ENCODE data around the gene SPZ1.
"Not testable (repeated sequence)": the region's sequence is repeated elsewhere in the genome, so short reads cannot be mapped to it uniquely, and the experiment has no call there.

SPZ1 gene

GRCh38 chr5:80319702-80320101, at the start of gene SPZ1:
SPZ1 (plus strand) TSS chr5:80320002; CDS start chr5:80320216, 214 bp downstream.
- DNase-seq = no peak

DNA sequence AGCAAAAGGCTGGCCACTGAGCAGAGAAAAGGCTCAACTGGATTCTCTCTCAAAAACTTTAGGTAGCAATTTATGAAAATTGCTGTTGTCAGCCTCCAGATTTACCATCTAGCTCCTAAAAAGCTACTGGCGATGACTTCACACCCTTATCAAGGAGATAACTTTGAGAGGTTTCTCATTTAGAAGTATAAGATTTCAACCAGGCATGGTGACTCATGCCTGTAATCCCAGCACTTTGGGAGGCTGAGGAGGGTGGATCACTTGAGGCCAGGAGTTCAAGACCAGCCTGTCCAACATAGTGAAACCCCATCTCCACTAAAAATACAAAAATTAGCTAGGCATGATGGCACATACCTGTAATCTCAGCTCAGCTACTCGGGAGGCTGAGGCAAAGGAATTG, 49.3 kb upstream of the SPZ1 start:
- DNase-seq = not testable (repeated sequence)

DNA sequence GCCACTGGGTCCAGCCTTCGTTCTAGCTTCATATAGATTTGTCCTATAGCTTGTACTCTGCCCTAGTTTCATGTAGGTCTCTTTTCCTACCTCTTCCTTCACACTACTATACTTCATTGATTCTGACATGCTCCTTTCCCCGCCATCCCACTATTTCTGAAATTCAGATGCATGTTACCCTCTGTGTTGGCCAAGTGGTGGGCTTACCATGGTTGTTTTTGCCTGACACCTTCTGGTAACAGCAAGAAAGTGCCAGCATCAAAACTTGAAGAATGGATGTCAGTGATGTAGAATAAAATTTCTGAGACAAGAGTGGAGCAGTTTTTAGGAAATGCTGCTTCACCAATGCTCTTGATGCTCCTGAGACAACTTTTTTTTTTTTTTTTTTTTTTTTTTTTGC, 44.5 kb upstream of the SPZ1 start:
- no peak for DNase-seq

GRCh38 chr5:80276186-80276585, 43.6 kb upstream of the SPZ1 start:
- no peak for DNase-seq

DNA sequence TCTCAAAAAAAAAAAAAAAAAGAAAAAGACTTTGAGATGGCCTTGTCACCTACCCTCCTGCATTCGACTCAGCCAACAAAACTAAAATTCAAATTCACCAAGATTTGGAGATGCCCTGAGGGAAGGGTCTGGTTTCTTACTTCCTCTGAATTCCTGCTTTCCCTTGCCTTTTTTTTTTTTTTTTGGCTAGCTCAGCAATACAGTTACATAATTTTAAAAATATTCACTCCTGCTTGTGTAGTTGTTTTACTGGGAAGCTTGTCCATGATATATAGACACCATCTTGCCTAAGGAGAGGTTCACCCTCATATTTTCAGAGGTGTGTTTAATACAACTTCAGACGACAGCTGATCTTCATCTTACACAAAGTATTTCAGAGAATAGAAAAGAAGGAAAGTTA, 42.6 kb upstream of the SPZ1 start:
- DNase-seq = no peak

GRCh38 chr5:80282054-80282453, 37.7 kb upstream of the SPZ1 start:
- DNase-seq = no peak

DNA sequence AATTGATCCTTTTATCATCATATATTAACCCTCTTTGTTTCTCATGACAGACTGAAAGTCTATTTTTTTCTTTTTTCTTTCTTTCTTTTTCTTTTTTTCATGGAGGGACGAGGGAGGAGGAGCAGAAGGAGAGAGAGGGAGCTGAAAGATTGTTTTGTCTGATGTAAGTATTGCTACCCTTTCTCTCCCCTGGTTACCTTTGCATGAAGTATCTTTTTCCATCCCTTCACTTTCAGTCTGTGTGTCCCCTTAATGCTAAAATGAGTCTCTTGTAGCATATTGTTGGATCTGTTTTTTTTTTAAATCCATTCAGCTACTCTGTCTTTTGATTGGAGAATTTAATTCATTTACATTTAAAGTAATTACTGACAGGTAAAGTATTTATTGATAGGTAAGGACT, 36.4 kb upstream of the SPZ1 start:
- no peak for DNase-seq

GRCh38 chr5:80284720-80285119, 35.1 kb upstream of the SPZ1 start:
- DNase-seq = no peak

- DNase-seq = no peak
These were observed 31.6 kb upstream of the SPZ1 start for GRCh38 chr5:80288177-80288576.

DNA sequence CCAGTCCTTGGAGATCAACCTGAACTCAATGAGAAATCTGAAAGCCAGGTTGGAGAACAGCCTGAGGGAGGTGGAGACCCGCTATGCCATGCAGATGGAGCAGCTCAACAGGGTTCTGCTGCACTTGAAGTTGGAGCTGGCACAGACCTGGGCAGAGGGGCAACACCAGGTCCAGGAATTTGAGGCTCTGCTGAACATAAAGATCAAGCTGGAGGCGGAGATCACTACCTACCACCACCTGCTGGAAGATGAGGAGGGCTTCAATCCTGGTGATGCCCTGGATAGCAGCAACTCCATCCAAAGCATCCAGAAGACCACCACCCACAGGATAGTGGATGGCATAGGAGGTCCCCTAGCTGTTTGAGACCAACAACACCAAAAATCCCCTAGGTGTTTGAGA, 30.5 kb upstream of the SPZ1 start:
- no peak for DNase-seq

DNA sequence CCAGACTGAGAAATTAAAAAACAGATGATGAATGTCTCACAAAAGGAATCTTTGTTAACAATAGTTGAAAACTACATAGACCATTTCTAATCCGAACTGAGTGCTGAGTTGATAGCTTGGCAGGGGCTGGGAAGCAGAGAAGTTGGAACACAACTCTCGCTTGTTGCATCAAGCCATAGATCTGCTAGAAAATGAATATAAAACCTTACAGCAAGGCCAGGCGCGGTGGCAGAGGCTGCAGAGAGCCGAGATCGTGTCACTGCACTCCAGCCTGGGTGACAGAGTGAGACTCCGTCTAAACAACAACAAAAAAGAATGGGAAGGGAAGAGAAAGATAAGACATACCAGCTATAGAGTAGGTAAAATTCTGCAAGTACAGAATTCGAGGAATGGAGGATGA, 28.0 kb upstream of the SPZ1 start:
- DNase-seq = no peak

- no peak for DNase-seq
These were observed 23.7 kb upstream of the SPZ1 start for GRCh38 chr5:80296121-80296520.

GRCh38 chr5:80299601-80300000, 20.2 kb upstream of the SPZ1 start:
- no peak for DNase-seq

DNA sequence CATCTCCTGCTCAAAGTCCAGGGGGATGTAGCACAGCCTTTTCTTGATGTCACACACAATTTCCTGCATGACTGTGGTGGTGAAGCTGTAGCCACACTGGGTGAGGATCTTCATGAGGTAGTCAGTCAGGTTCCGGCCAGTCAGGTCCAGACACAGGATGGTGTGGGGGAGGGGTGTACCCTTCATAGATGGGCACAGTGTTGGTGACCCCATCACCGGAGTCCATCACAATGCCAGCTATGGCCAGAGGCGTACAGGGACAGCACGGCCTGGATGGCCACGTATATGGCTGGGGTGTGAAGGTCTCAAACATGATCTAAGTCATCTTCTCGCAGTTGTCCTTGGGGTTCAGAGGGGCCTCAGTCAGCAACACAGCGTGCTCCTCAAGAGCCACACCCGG, 19.7 kb upstream of the SPZ1 start:
- DNase-seq = no peak

DNA sequence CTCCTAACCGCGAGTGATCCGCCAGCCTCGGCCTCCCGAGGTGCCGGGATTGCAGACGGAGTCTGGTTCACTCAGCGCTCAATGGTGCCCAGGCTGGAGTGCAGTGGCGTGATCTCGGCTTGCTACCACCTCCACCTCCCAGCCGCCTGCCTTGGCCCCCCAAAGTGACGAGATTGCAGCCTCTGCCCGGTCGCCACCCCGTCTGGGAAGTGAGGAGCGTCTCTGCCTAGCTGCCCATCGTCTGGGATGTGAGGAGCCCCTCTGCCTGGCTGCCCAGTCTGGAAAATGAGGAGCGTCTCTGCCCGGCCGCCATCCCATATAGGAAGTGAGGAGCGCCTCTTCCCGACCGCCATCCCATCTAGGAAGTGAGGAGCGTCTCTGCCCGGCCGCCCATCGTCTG, 19.0 kb upstream of the SPZ1 start:
- DNase-seq = not testable (repeated sequence)

DNA sequence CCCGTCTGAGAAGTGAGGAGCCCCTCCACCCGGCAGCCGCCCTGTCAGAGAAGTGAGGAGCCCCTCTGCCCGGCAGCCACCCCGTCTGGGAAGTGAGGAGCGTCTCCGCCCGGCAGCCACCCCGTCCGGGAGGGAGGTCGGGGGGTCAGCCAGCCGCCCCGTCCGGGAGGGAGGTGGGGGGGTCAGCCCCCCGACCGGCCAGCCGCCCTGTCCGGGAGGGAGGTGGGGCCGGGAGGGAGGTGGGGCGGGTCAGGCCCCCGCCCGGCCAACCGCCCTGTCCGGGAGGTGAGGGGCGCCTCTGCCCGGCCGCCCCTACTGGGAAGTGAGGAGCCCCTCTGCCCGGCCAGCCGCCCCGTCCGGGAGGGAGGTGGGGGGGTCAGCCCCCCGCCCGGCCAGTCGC, 18.5 kb upstream of the SPZ1 start:
- not testable (repeated sequence) for DNase-seq

DNA sequence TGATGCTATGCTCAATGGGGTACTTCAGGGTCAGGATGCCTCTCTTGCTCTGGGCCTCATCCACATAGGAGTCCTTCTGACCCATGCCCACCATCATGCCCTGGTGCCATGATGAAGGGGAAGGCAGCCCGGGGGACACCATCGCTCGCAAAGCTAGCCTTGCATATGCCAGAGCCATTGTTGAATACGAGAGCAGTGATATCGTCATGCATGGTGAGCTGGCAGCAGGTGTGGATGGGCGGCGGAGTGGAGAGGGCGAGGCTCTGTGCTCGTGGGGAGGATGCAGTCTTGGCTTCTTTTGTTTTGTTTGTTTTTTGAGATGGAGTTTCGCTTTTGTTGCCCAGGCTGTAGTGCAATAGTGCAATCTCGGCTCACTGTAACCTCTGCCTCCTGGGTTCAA, 17.2 kb upstream of the SPZ1 start:
- no peak for DNase-seq

DNA sequence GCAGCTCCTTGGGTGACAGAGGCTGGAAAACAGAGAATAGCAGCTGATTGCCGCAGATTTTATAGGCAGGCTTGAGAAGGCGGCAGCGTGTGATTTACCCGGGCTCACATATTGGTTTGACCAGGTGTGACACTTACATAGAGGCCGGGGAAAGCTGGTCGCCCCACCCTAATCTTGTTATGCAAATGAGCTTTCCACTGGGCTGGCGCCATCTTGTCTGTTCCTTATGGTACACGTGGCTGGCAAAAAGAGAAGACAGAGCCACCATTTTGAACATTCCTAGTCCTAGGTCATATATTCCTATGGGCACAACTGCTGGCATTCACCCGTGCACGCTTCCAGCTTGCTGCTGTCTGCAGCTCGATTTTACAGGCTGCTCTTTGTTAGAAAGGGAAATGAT, 11.3 kb upstream of the SPZ1 start:
- no peak for DNase-seq

GRCh38 chr5:80309871-80310665, 9.7 kb upstream of the SPZ1 start:
- no peak for DNase-seq

DNA sequence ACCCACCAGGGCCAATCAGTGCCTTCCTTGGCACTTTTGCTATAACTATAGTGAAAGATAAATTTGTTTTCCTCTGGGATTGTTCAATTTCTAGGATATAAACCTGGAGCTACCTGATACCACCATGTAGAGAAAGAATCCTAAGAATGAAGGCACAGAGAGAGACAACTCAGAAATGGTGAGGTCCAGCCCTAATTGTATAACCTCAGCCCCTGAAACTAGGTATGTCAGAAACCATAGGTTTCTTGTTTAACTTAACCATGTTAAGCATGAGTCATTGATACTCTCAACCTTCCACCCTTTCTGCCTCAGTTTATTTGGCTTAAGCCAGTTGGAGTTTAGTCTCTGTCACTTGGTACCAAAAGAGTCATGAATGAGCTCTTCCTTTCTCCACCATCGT, 4.6 kb upstream of the SPZ1 start:
- no peak for DNase-seq

- no peak for DNase-seq
These were observed 1.6 kb upstream of the SPZ1 start for GRCh38 chr5:80318212-80318611.

- no peak for DNase-seq
These were observed 5.1 kb downstream of the SPZ1 start for GRCh38 chr5:80324912-80325311.

DNA sequence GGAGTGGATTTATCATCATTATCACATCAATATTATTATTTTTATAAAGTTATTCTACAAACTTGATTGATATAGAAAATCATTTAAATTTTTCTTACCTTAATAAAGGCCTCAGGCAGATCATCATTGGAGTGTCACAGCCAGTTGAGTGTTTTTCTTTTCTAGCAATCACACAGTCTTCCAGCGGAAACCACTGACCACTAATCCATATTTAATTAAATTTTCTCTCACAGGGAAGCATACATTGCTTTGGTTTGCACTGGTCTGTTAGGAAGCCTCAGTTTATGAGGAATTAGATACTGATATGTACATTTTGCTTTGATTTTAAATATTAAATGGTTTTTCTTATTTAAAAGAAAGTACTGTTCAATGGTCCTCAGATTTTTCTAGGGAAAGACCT, 6.7 kb downstream of the SPZ1 start:
- no peak for DNase-seq

DNA sequence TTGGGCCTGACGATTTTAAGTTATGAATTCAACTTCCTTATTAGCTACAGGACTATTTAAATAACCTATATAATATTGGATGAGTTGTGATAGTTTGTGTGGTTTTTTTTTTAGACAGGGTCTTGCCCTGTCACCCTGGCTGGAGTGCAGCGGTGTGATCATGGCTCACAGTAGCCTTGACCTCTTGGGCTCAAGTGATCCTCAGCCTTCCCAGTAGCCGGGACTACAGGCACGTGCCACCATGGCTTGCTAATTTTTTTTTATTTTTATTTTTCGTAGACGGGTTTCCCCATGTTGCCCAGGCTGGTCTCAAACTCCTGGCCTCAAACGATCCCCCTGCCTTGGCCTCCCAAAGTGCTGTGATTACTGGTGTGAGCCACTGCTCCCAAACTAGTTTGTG, 17.6 kb downstream of the SPZ1 start:
- no peak for DNase-seq

GRCh38 chr5:80339116-80339515, 19.3 kb downstream of the SPZ1 start:
- DNase-seq = no peak

Data from 8988T (cell line).